Omental fat pad (tissue), 4 donors: ENCODE results near the gene SMIM33. TPM values are rescaled to one million over a fixed set of nuclear protein-coding genes. Genes with fewer than 3 reads are reported as not detected.

Experiments used
- ATAC-seq: fragments of 150-250 bp; one replicate; pipeline ENCODE4 v1.9.1; 2016; ENCODE audit warnings: mild to moderate bottlenecking, moderate library complexity; ENCODE audit not compliant: low FRiP score
- DNase-seq: peaks from one replicate; pipeline ENCODE4 v3.0.0-alpha.2; 2019; ENCODE audit warnings: low spot score
- total RNA-seq, 4 donors: library from RNA; depleted of rRNA; stranded (reverse); fragments of >200 nt; gene quantifications; one replicate each; pipeline ENCODE4 v1.1.0, GENCODE V29; 2016
- TF ChIP-seq, protein P1 (sequence below), 3 donors: fragments of 450-650 bp; IDR thresholded peaks; one replicate each; pipeline ENCODE4 v1.5.1; 2016 to 2017; ENCODE audit warnings: antibody characterized with exemption in 3 of 3, mild to moderate bottlenecking in 3 of 3, moderate library complexity in 2 of 3

Gene SMIM33
- total RNA-seq, 4 donors from 2014 or later = not detected

GRCh38 chr5:139451176-139451575 is 19.6 kb upstream of the SMIM33 start:
- TF ChIP-seq, protein P1, sequence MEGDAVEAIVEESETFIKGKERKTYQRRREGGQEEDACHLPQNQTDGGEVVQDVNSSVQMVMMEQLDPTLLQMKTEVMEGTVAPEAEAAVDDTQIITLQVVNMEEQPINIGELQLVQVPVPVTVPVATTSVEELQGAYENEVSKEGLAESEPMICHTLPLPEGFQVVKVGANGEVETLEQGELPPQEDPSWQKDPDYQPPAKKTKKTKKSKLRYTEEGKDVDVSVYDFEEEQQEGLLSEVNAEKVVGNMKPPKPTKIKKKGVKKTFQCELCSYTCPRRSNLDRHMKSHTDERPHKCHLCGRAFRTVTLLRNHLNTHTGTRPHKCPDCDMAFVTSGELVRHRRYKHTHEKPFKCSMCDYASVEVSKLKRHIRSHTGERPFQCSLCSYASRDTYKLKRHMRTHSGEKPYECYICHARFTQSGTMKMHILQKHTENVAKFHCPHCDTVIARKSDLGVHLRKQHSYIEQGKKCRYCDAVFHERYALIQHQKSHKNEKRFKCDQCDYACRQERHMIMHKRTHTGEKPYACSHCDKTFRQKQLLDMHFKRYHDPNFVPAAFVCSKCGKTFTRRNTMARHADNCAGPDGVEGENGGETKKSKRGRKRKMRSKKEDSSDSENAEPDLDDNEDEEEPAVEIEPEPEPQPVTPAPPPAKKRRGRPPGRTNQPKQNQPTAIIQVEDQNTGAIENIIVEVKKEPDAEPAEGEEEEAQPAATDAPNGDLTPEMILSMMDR (IDR thresholded peaks at IDR 0.05) = no peak
- no peak for ATAC-seq
- DNase-seq = no peak

DNA sequence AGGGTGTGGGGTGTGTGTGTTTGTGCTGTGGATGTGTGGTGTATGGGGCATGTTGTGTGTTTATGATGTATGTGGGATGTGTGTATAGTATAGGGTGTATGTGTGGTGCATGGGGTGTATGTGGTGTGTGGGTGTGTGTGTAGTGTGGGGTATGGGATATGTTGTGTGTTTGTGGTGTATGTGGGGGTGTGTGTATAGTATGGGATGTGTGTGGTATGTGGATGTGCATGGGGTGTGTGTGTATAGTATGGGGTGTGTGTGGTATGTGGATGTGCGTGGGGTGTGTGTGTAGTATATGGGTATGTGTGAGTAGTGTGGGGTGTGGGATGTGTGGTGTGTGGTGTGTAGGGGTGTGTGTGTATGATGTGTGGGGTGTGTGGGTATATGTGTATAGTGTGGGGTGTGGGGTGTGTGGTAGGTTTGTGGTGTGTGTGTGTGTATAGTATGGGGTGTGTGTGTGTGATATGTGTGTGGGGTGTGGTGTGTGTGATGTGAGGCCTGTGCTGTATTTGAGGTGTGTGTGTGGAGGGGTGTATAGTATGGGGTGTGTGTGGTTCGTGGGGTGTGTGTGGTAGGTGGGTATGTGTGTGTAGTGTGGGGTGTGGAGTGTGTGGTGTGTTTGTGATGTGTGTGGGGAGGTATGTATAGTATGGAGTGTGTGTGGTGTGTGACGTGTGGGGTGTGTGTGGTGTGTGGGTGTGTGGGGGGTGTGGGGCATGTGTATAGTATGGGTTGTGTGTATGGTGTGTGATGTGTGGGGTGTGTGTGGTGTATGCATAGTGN is 18.7 kb upstream of the SMIM33 start:
- no peak for ATAC-seq
- TF ChIP-seq, protein P1 (IDR thresholded peaks at IDR 0.05) = no peak

DNA sequence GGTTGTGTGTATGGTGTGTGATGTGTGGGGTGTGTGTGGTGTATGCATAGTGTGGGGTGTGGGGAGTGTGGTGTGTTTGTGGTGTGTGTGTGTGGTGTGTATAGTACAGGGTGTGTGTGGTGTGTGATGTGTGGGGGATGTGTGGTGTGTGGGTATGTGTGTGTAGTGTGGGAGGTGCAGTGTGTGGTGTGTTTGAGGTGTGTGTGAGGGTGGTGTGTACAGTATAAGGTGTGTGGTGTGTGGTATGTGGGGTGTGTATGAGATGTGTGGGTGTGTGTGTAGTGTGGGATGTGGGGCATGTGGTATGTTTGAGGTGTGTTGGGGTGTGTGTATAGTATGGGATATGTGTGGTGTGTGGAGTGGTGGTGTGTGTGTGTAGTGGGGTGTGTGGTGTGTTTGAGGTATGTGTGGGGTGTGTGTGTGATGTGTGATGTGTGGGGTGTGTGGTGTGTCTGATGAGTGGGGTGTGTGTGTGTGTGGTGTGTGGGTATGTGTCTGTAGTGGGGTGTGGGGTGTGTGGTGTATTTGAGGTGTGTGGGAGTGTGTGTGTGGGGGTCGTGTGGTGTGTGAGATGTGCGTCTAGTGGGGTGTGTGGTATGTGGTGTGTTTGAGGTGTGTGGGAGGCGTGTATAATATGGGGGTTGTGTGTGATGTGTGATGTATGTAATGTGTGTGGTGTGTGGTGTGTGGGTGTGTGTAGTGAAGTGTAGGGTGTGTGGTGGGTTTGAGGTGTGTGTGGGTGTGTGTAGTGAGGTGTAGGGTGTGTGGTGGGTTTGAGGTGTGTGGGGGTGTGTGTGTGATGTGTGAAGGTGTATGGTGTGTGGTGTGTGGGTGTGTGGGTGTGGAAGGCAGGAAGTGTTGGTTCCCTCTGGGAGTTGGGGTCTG is 16.9 kb upstream of the SMIM33 start:
- DNase-seq (no peak), ATAC-seq (no peak)
- TF ChIP-seq, protein P1 (IDR thresholded peaks at IDR 0.05) = no peak

More for the DNA sequence above, 18.7 kb upstream of the SMIM33 start:
- DNase-seq = no peak

- no peak for DNase-seq
- TF ChIP-seq, protein P1 (IDR thresholded peaks at IDR 0.05) = no peak
- no peak for ATAC-seq
Measured at GRCh38 chr5:139454568-139455290, 16.1 kb upstream of the SMIM33 start.

GRCh38 chr5:139456776-139457175 is 14.0 kb upstream of the SMIM33 start:
- ATAC-seq (no peak), DNase-seq (no peak)
- TF ChIP-seq, protein P1 (IDR thresholded peaks at IDR 0.05) = no peak

GRCh38 chr5:139457241-139457640 is 13.6 kb upstream of the SMIM33 start:
- ATAC-seq (no peak), DNase-seq (no peak)
- TF ChIP-seq, protein P1 (IDR thresholded peaks at IDR 0.05) = no peak
